Measurements from ENCODE around the gene TBL1Y. TPM values are rescaled to one million over a fixed set of nuclear protein-coding genes. Genes with fewer than 3 reads are reported as not detected.

TBL1Y gene
- total and polyA plus RNA-seq, 2 of the 13 experiments (the other 11 are each of a cell fraction or from before 2014, with no cell fraction given) = 0.37 to 1.4 TPM

GRCh38 chrY:6928265-6928664 lies 17.8 kb downstream of the TBL1Y start:
- Histone ChIP-seq H3K27me3 (ENCODE audit: control insufficient read depth in 1 of 2, insufficient read depth in 2 of 2, low read length in 2 of 2) (no peaks in the 10 kb centered on the region), H2AFZ (ENCODE audit: low read length) (no peak overlapping the region), H3K4me3 (replicated peaks in 1 of 3; ENCODE audit: insufficient read depth in 1 of 3, low read depth in 2 of 3, low read length in 3 of 3) (no peak overlapping the region), H3K27ac (ENCODE audit: extremely low read length, insufficient read depth, low read length) (no peak overlapping the region), H3K4me2 (ENCODE audit: low read depth, low read length) (no peak overlapping the region), H3K9me3 (ENCODE audit: low read length) (no peaks in the 10 kb centered on the region), H3K79me2 (ENCODE audit: insufficient read depth, low read length) (no peaks in the 10 kb centered on the region), H3K36me3 (replicated peaks in 1 of 2; ENCODE audit: control insufficient read depth in 1 of 2, insufficient read depth in 2 of 2, low read length in 2 of 2) (no peaks in the 10 kb centered on the region), H4K20me1 (ENCODE audit: insufficient read depth, low read length) (no peaks in the 10 kb centered on the region), H3K9ac (ENCODE audit: insufficient read depth, low read depth, low read length) (no peak overlapping the region), H3K4me1 (ENCODE audit: insufficient read depth, low read length) (no peaks in the 10 kb centered on the region)
- WGBS (ENCODE audit: low lambda C conversion rate) = 60% methylated on average over 1 of the region's 4 CpGs
- TF ChIP-seq CENPT (CRISPR knock-in tag; IDR thresholded peaks at IDR 0.05; ENCODE audit: low read depth) (no peak), SUZ12 (IDR thresholded peaks at IDR 0.05; ENCODE audit: low read depth, low read length) (no peak), ZNF841 (CRISPR knock-in tag; IDR thresholded peaks at IDR 0.05; ENCODE audit: borderline replicate concordance) (no peak), ZNF441 (CRISPR knock-in tag; IDR thresholded peaks at IDR 0.05; ENCODE audit: borderline replicate concordance) (no peak), RAD51 (IDR thresholded peaks at IDR 0.05; ENCODE audit: borderline replicate concordance) (no peak), ATAD3A (CRISPR knock-in tag; IDR thresholded peaks at IDR 0.05) (no peak)
- FAIRE-seq (no peak), ATAC-seq (no peak), DNase-seq (ENCODE audit: low spot score) (no peak)
- no TSS peak for BruUV-seq (replicated peaks)
- ChIA-PET POLR2A (no interaction called here), CTCF (ENCODE audit: low intra/inter-chr PET ratio, low total read pairs) (no interaction called here)
- intact Hi-C loops (cut with micrococcal nuclease; ENCODE audit: unreplicated experiment) (no loop called here), in situ Hi-C loops (cut with HindIII; ENCODE audit: extremely low pct_ligation_motif_present, low pct_unique_long_range_greater_than_20kb) (no loop called here)

- no peak overlapping the region for H3K27ac ChIP-seq (ENCODE audit: extremely low read length, insufficient read depth, low read length)
- no CpG with 5 or more reads among the region's 1 CpG for WGBS (ENCODE audit: low lambda C conversion rate)
- no peak for FAIRE-seq
Observed at GRCh38 chrY:6929237-6929636, 18.7 kb downstream of the TBL1Y start.

More at GRCh38 chrY:6929237-6929636, 18.7 kb downstream of the TBL1Y start:
- DNase-seq (ENCODE audit: low spot score) (no peak), ATAC-seq (no peak)
- no peak overlapping the region for H3K4me2 ChIP-seq (ENCODE audit: low read depth, low read length)
- H3K79me2 ChIP-seq (ENCODE audit: insufficient read depth, low read length) = no peaks in the 10 kb centered on the region
- no peak overlapping the region for H2AFZ ChIP-seq (ENCODE audit: low read length)
- H3K4me1 ChIP-seq (ENCODE audit: insufficient read depth, low read length) = no peaks in the 10 kb centered on the region
- H3K9ac ChIP-seq (ENCODE audit: insufficient read depth, low read depth, low read length) = no peak overlapping the region
- intact Hi-C loops (cut with micrococcal nuclease; ENCODE audit: unreplicated experiment) (no loop called here), in situ Hi-C loops (cut with HindIII; ENCODE audit: extremely low pct_ligation_motif_present, low pct_unique_long_range_greater_than_20kb) (no loop called here)
- H4K20me1 ChIP-seq (ENCODE audit: insufficient read depth, low read length) = no peaks in the 10 kb centered on the region
- H3K9me3 ChIP-seq (ENCODE audit: low read length) = no peaks in the 10 kb centered on the region
- H3K27me3 ChIP-seq (ENCODE audit: control insufficient read depth in 1 of 2, insufficient read depth in 2 of 2, low read length in 2 of 2) = no peaks in the 10 kb centered on the region
- CTCF ChIA-PET (ENCODE audit: low intra/inter-chr PET ratio, low total read pairs) = no interaction called here
- TF ChIP-seq ETV6 (CRISPR knock-in tag; conservative IDR thresholded peaks at IDR 0.05) (no peak), HNRNPL (IDR thresholded peaks at IDR 0.05; ENCODE audit: low read depth, low read length) (no peak), MTERF4 (CRISPR knock-in tag; IDR thresholded peaks at IDR 0.05) (no peak), NFKB2 (CRISPR knock-in tag; IDR thresholded peaks at IDR 0.05; ENCODE audit: borderline replicate concordance) (no peak), HOXA5 (CRISPR knock-in tag; IDR thresholded peaks at IDR 0.05) (no peak), ZNF737 (CRISPR knock-in tag; IDR thresholded peaks at IDR 0.05; ENCODE audit: borderline replicate concordance) (no peak), ZNF780A (CRISPR knock-in tag; IDR thresholded peaks at IDR 0.05) (no peak), ZIK1 (CRISPR knock-in tag; IDR thresholded peaks at IDR 0.05; ENCODE audit: borderline replicate concordance, low read depth) (no peak), KDM2A (CRISPR knock-in tag; IDR thresholded peaks at IDR 0.05; ENCODE audit: borderline replicate concordance, low read depth) (no peak), ZUFSP (CRISPR knock-in tag; IDR thresholded peaks at IDR 0.05; ENCODE audit: borderline replicate concordance) (no peak)
- no TSS peak for BruUV-seq (replicated peaks)
- H3K36me3 ChIP-seq (replicated peaks in 1 of 2; ENCODE audit: control insufficient read depth in 1 of 2, insufficient read depth in 2 of 2, low read length in 2 of 2) = no peaks in the 10 kb centered on the region
- POLR2A ChIA-PET = no interaction called here
- H3K4me3 ChIP-seq (replicated peaks in 1 of 3; ENCODE audit: insufficient read depth in 1 of 3, low read depth in 2 of 3, low read length in 3 of 3) = no peak overlapping the region

All from HepG2 (cell line).